Left kidney (tissue), 2 donors: ENCODE data around the gene ARAP1. TPM values are rescaled to one million over a fixed set of nuclear protein-coding genes. Genes with fewer than 3 reads are reported as not detected.

ENCODE experiments used
- DNase-seq: peaks from one replicate; pipeline ENCODE4 v3.0.0-alpha.2; 2013
- polyA plus RNA-seq: library from polyadenylated mRNA; unstranded; fragments of 120-200 nt; gene quantifications from one replicate; pipeline ENCODE4 v1.2.1, GENCODE V29; 2013; ENCODE audit not compliant: insufficient read length

Gene ARAP1
- polyA plus RNA-seq, 1 donor: 69.2 TPM

- no peak for DNase-seq
These were observed 28.3 kb upstream of the ARAP1 start for GRCh38 chr11:72780296-72781062.

- no peak for DNase-seq
These were observed 27.4 kb upstream of the ARAP1 start for GRCh38 chr11:72779495-72780128.

- DNase-seq: no peak
These were observed 26.6 kb upstream of the ARAP1 start for GRCh38 chr11:72778535-72779494.

GRCh38 chr11:72777755-72778278 is 25.6 kb upstream of the ARAP1 start:
- no peak for DNase-seq

GRCh38 chr11:72776844-72777754 is 24.9 kb upstream of the ARAP1 start:
- DNase-seq: no peak

- DNase-seq: no peak
These were observed 24.1 kb upstream of the ARAP1 start for GRCh38 chr11:72776117-72776843.

- DNase-seq: no peak
These were observed 23.3 kb upstream of the ARAP1 start for GRCh38 chr11:72775288-72776110.

GRCh38 chr11:72774499-72774898 is 22.3 kb upstream of the ARAP1 start:
- no peak for DNase-seq

GRCh38 chr11:72773696-72774095 is 21.5 kb upstream of the ARAP1 start:
- no peak for DNase-seq

- no peak for DNase-seq
These were observed 21.1 kb upstream of the ARAP1 start for GRCh38 chr11:72773291-72773690.

- no peak for DNase-seq
These were observed 19.9 kb upstream of the ARAP1 start for GRCh38 chr11:72772059-72772458.

GRCh38 chr11:72771507-72771906 is 19.3 kb upstream of the ARAP1 start:
- no peak for DNase-seq

- no peak for DNase-seq
These were observed 18.6 kb upstream of the ARAP1 start for GRCh38 chr11:72770799-72771198.

- DNase-seq: no peak
These were observed 17.5 kb upstream of the ARAP1 start for GRCh38 chr11:72769680-72770079.

GRCh38 chr11:72768581-72768980 is 16.4 kb upstream of the ARAP1 start:
- no peak for DNase-seq

GRCh38 chr11:72767203-72768062 is 15.2 kb upstream of the ARAP1 start:
- DNase-seq: no peak

- DNase-seq: no peak
These were observed 14.1 kb upstream of the ARAP1 start for GRCh38 chr11:72766152-72766902.

- no peak for DNase-seq
These were observed 12.3 kb upstream of the ARAP1 start for GRCh38 chr11:72764503-72764902.
